Liver (tissue), 9 donors: ENCODE measurements around the gene UCN3. TPM values are rescaled to one million over a fixed set of nuclear protein-coding genes. Genes with fewer than 3 reads are reported as not detected.

Source experiments
- DNase-seq: peaks from one replicate; pipeline ENCODE4 v3.0.0-alpha.2; 2017; ENCODE audit warnings: low spot score
- H3K27ac ChIP-seq, 2 donors: one replicate each; pipeline ENCODE4 v1.7.0; 2013; ENCODE audit warnings: inconsistent platforms in 2 of 2, low read length in 2 of 2, control low read depth in 1 of 2, low read depth in 1 of 2, mild to moderate bottlenecking in 1 of 2
- H3K27me3 ChIP-seq, 4 donors: one replicate each; pipeline versions ENCODE4 v1.6.1 to v1.7.0; 2013; ENCODE audit warnings: low read length in 3 of 4, inconsistent platforms in 1 of 4, mild to moderate bottlenecking in 1 of 4, moderate library complexity in 1 of 4; ENCODE audit not compliant: control insufficient read depth in 4 of 4, insufficient read depth in 4 of 4
- H3K36me3 ChIP-seq, 4 donors: one replicate each; pipeline versions ENCODE4 v1.6.1 to v1.7.0; 2013; ENCODE audit warnings: low read length in 3 of 4, mild to moderate bottlenecking in 3 of 4, low read depth in 1 of 4, moderate library complexity in 1 of 4; ENCODE audit not compliant: control insufficient read depth in 4 of 4, insufficient read depth in 3 of 4
- H3K4me1 ChIP-seq, 4 donors: one replicate each; pipeline versions ENCODE4 v1.6.1 to v1.7.0; 2013; ENCODE audit warnings: low read length in 3 of 4, mild to moderate bottlenecking in 3 of 4, moderate library complexity in 1 of 4; ENCODE audit not compliant: control insufficient read depth in 4 of 4, insufficient read depth in 4 of 4
- H3K4me3 ChIP-seq, 3 donors: one replicate each; pipeline versions ENCODE4 v1.6.1 to v1.7.0; 2013; ENCODE audit warnings: low read length in 3 of 3, control low read depth in 1 of 3, low read depth in 1 of 3, mild to moderate bottlenecking in 1 of 3
- H3K9ac ChIP-seq, 2 donors: one replicate each; pipeline ENCODE4 v1.7.0; 2013; ENCODE audit warnings: low read length in 2 of 2, mild to moderate bottlenecking in 2 of 2, moderate library complexity in 2 of 2, control low read depth in 1 of 2, low read depth in 1 of 2
- H3K9me3 ChIP-seq, 4 donors: one replicate each; pipeline versions ENCODE4 v1.6.1 to v1.7.0; 2013; ENCODE audit warnings: low read length in 3 of 4; ENCODE audit not compliant: control insufficient read depth in 4 of 4
- ATF3 ChIP-seq: IDR thresholded peaks from 2 replicates; pipeline ENCODE4 v1.6.1; 2016; ENCODE audit warnings: antibody characterized with exemption
- EGR1 ChIP-seq, 2 donors: IDR thresholded peaks; 2 replicates each; pipeline ENCODE4 v1.6.1; 2016 to 2018; ENCODE audit warnings: antibody characterized with exemption in 2 of 2, low read depth in 2 of 2
- FOXA1 ChIP-seq: IDR thresholded peaks from 2 replicates; pipeline ENCODE4 v1.6.1; 2016; ENCODE audit warnings: antibody characterized with exemption
- FOXA2 ChIP-seq: IDR thresholded peaks from 2 replicates; pipeline ENCODE4 v1.6.1; 2016; ENCODE audit warnings: antibody characterized with exemption
- GABPA ChIP-seq, 2 donors: IDR thresholded peaks in 1 of 2; conservative IDR thresholded peaks in 1 of 2; 2 replicates each; pipeline ENCODE4 v1.6.1; 2016; ENCODE audit warnings: antibody characterized with exemption in 2 of 2, mild to moderate bottlenecking in 1 of 2, moderate library complexity in 1 of 2
- HNF4A ChIP-seq, 2 donors: conservative IDR thresholded peaks; 2 replicates each; pipeline ENCODE4 v1.6.1; 2016; ENCODE audit warnings: antibody characterized with exemption in 2 of 2, mild to moderate bottlenecking in 2 of 2
- HNF4G ChIP-seq: IDR thresholded peaks from 2 replicates; pipeline ENCODE4 v1.6.1; 2016; ENCODE audit warnings: antibody characterized with exemption
- JUND ChIP-seq, 2 donors: IDR thresholded peaks; 2 replicates each; pipeline ENCODE4 v1.6.1; 2016; ENCODE audit warnings: antibody characterized with exemption in 2 of 2
- RAD21 ChIP-seq, 2 donors: IDR thresholded peaks; 2 replicates each; pipeline ENCODE4 v1.6.1; 2016; ENCODE audit warnings: antibody characterized with exemption in 2 of 2, mild to moderate bottlenecking in 2 of 2
- RXRA ChIP-seq, 2 donors: IDR thresholded peaks; 2 replicates each; pipeline ENCODE4 v1.6.1; 2017 to 2018; ENCODE audit warnings: antibody characterized with exemption in 2 of 2, mild to moderate bottlenecking in 1 of 2
- SP1 ChIP-seq: IDR thresholded peaks from 2 replicates; pipeline ENCODE4 v1.6.1; 2018; ENCODE audit warnings: antibody characterized with exemption, mild to moderate bottlenecking
- TAF1 ChIP-seq: conservative IDR thresholded peaks from 2 replicates; pipeline ENCODE4 v1.6.1; 2016; ENCODE audit warnings: antibody characterized with exemption, mild to moderate bottlenecking
- YY1 ChIP-seq: IDR thresholded peaks from 2 replicates; pipeline ENCODE4 v1.6.1; 2016; ENCODE audit warnings: antibody characterized with exemption, mild to moderate bottlenecking
- WGBS: extraction: QIAGEN DNeasy Blood & Tissue Kit; methylation state at CpG from one replicate; pipeline ENCODE4 v1.1.7; 2013; 5-methylcytosine and 5-hydroxymethylcytosine counted together
- polyA plus RNA-seq, 2 donors: library from polyadenylated mRNA; stranded (reverse) in 1 of 2; unstranded in 1 of 2; fragments of 200-250 nt in 1 of 2; fragments of >200 nt in 1 of 2; fragmentation: Nextera tagmentation in 1 of 2; extraction: Ambion mirVana in 1 of 2; gene quantifications; one replicate each; pipeline versions ENCODE4 v1.2.1 to v1.2.3, GENCODE V29; 2013 to 2015
- total RNA-seq, 2 donors: library from RNA; depleted of rRNA; stranded (reverse); fragments of >200 nt; gene quantifications; one replicate each; pipeline ENCODE4 v1.2.3, GENCODE V29; 2014
- TF ChIP-seq, protein P1 (sequence below): IDR thresholded peaks from 2 replicates; pipeline ENCODE4 v1.6.1; 2016; ENCODE audit warnings: antibody characterized with exemption, mild to moderate bottlenecking
- TF ChIP-seq, protein P2 (sequence below): fragments of 150-350 bp; IDR thresholded peaks from 2 replicates; pipeline ENCODE4 v1.5.1; 2017; ENCODE audit warnings: improper control_type of control experiment, low read depth, low read length; ENCODE audit not compliant: missing input control
- donor health status: healthy.
- donor health status: healthy.
- donor health status: healthy.
- donor health status: healthy.
- donor health status: healthy.

The UCN3 gene
- total and polyA plus RNA-seq, 4 donors, result 0.23 TPM; not detected in 3

GRCh38 chr10:5393529-5393928 lies 28.8 kb downstream of the UCN3 start (continued):
- TF ChIP-seq, protein P1, sequence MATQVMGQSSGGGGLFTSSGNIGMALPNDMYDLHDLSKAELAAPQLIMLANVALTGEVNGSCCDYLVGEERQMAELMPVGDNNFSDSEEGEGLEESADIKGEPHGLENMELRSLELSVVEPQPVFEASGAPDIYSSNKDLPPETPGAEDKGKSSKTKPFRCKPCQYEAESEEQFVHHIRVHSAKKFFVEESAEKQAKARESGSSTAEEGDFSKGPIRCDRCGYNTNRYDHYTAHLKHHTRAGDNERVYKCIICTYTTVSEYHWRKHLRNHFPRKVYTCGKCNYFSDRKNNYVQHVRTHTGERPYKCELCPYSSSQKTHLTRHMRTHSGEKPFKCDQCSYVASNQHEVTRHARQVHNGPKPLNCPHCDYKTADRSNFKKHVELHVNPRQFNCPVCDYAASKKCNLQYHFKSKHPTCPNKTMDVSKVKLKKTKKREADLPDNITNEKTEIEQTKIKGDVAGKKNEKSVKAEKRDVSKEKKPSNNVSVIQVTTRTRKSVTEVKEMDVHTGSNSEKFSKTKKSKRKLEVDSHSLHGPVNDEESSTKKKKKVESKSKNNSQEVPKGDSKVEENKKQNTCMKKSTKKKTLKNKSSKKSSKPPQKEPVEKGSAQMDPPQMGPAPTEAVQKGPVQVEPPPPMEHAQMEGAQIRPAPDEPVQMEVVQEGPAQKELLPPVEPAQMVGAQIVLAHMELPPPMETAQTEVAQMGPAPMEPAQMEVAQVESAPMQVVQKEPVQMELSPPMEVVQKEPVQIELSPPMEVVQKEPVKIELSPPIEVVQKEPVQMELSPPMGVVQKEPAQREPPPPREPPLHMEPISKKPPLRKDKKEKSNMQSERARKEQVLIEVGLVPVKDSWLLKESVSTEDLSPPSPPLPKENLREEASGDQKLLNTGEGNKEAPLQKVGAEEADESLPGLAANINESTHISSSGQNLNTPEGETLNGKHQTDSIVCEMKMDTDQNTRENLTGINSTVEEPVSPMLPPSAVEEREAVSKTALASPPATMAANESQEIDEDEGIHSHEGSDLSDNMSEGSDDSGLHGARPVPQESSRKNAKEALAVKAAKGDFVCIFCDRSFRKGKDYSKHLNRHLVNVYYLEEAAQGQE, result no peak
- TF ChIP-seq SP1 (no peak), HNF4A (conservative IDR thresholded peaks at IDR 0.05) (no peak), FOXA2 (no peak), HNF4G (no peak)

GRCh38 chr10:5395168-5395567 lies 30.4 kb downstream of the UCN3 start:
- H3K27me3 ChIP-seq, result no peaks in the 10 kb centered on the region
- 88% methylated on average over 18 of the region's 18 CpGs for WGBS
- H3K36me3 ChIP-seq, result no peaks in the 10 kb centered on the region
- no peak overlapping the region for H3K27ac ChIP-seq
- H3K4me3 ChIP-seq, result no peak overlapping the region
- DNase-seq, result no peak
- TF ChIP-seq HNF4A (conservative IDR thresholded peaks at IDR 0.05) (no peak), JUND (IDR thresholded peaks at IDR 0.05) (no peak), RXRA (IDR thresholded peaks at IDR 0.05) (no peak), EGR1 (IDR thresholded peaks at IDR 0.05; ENCODE audit: low read depth in 2 of 2) (no peak), TAF1 (no peak), YY1 (no peak), HNF4G (no peak), GABPA (IDR thresholded peaks at IDR 0.05 in 1 of 2, conservative IDR thresholded peaks at IDR 0.05 in 1 of 2) (no peak), ATF3 (no peak), RAD21 (IDR thresholded peaks at IDR 0.05) (no peak), FOXA1 (no peak)
- TF ChIP-seq, protein P2, sequence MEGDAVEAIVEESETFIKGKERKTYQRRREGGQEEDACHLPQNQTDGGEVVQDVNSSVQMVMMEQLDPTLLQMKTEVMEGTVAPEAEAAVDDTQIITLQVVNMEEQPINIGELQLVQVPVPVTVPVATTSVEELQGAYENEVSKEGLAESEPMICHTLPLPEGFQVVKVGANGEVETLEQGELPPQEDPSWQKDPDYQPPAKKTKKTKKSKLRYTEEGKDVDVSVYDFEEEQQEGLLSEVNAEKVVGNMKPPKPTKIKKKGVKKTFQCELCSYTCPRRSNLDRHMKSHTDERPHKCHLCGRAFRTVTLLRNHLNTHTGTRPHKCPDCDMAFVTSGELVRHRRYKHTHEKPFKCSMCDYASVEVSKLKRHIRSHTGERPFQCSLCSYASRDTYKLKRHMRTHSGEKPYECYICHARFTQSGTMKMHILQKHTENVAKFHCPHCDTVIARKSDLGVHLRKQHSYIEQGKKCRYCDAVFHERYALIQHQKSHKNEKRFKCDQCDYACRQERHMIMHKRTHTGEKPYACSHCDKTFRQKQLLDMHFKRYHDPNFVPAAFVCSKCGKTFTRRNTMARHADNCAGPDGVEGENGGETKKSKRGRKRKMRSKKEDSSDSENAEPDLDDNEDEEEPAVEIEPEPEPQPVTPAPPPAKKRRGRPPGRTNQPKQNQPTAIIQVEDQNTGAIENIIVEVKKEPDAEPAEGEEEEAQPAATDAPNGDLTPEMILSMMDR, result no peak
- peaks cover 0 to 10% (median under 1%) of the 10 kb centered on the region in 4 donors for H3K9me3 ChIP-seq
- H3K9ac ChIP-seq, result no peak overlapping the region
- H3K4me1 ChIP-seq, result no peaks in the 10 kb centered on the region

DNA sequence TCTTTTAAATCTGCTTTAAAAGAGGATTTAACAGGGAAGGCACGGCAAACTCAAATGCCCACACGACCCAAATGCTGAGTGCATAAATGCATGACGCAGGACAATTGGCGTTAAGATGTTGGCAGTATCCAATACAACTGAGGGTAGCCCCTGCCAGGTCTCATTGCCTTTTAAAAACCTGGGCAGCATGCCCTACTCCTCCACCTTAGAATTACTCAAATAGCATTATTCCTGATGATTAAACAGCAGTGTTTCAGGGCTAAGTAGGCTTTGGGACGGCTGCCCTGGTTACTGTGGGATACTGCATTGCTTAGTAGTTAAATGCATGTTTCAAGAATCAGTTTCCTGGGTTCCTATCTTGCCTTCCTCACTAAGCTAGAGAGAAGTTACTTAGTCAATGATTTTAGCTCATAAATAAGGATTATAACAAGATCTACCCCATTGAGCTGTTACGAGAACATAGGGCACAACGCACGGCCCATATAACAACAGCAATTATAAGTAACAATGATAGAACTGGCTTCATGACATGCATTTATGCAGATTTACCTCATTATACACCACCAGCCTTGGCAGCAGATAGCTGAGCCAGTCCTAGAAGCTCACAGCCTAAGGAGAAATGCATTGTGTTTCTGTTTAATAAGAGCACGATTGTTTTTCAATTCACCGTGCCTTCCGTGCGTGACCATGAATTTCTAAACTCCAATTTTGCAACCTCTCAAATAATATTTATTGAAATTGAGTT lies 32.0 kb downstream of the UCN3 start:
- Histone ChIP-seq H3K36me3 (no peaks in the 10 kb centered on the region), H3K4me1 (no peaks in the 10 kb centered on the region), H3K4me3 (no peak overlapping the region), H3K9ac (no peak overlapping the region), H3K27ac (no peak overlapping the region), H3K9me3 (no peaks in the 10 kb centered on the region), H3K27me3 (no peaks in the 10 kb centered on the region)
- no peak for DNase-seq
- TF ChIP-seq, protein P2, result no peak
- no peak for TF ChIP-seq HNF4G
- whole genome bisulfite sequencing, result 90% methylated on average over 12 of the region's 12 CpGs
